Inflammatory macrophage treated with lipopolysaccharide for 1 hour (primary cell): ENCODE results near the gene RABGAP1.
A peak's percentile ranks its signal among the peaks of the same experiment; 100 is the strongest.

ENCODE experiments used
- DNase-seq, 2 donors: peaks; one replicate each; pipeline ENCODE4 v3.0.0-alpha.2; 2020 to 2022

Gene RABGAP1

GRCh38 chr9:123049589-123050222 lies 108.9 kb downstream of the RABGAP1 start:
- no peak for DNase-seq

GRCh38 chr9:123053046-123053445 lies 112.2 kb downstream of the RABGAP1 start:
- DNase-seq, result no peak

GRCh38 chr9:123053711-123054110 lies 112.9 kb downstream of the RABGAP1 start:
- DNase-seq, result no peak

DNA sequence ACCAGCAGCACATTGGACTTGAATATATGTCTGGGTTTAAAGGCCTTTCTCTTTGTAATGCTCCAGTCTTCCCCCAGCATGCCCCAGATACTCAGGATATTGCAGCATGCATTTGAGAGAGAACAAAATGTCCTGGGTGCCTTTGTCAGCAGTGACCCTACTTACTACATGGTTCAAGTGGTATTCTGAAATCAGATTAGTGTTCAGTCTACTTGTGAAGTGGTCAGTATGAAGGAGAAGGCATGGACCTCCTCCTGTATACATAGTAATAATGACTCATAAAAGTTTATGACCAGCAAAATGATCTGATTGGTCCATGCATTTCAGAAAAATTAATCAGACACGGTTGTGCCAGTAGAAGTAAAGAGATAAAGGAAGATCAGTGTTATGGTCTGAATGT lies 118.0 kb downstream of the RABGAP1 start:
- no peak for DNase-seq

- no peak for DNase-seq
These were observed 118.8 kb downstream of the RABGAP1 start for GRCh38 chr9:123059472-123060220.

DNA sequence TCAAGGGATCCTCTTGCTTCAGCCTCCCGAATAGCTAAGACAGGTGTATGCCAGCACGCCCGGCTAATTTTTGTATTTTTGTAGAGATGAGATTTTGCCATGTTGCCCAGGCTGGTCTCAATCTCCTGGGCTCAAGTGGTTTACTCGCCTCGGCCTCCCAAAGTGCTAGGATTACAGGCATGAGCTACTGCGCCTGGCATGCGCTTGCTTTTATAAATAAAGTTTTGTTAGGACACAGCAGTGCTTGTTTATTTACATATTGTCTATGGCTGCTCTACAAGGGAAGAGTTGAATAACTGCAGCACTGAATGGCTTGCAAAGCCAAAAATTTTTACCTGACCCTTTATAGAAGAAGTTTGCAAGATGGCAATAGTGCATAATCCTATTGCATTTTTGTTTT lies 120.4 kb downstream of the RABGAP1 start:
- DNase-seq, result no peak

- no peak for DNase-seq
These were observed 121.7 kb downstream of the RABGAP1 start for GRCh38 chr9:123062351-123063176.

- no peak for DNase-seq
These were observed 122.4 kb downstream of the RABGAP1 start for GRCh38 chr9:123063177-123063598.

GRCh38 chr9:123063896-123064295 lies 123.1 kb downstream of the RABGAP1 start:
- no peak for DNase-seq

- no peak for DNase-seq
These were observed 123.9 kb downstream of the RABGAP1 start for GRCh38 chr9:123064716-123065115.

- no peak for DNase-seq
These were observed 124.4 kb downstream of the RABGAP1 start for GRCh38 chr9:123065196-123065595.

DNA sequence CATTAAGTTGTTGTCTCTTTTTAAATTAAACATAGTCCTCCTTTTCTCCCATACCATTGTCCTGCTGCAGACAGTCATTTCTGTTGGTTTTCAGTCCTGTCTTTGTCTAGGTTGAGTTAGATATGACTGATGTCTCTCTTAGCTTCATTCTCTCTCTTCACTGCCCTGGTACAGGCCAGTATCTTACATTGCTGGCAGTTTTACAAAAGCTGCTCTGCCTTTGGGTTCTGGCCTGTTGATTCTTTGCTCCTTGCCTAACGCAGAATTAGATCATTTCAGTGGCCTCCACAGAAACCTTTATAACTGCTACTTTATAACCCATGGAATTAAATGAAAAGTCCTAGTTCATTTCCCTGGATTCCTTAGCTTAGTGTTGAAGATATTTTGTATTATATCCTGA lies 126.3 kb downstream of the RABGAP1 start:
- no peak for DNase-seq

GRCh38 chr9:123069010-123069481 lies 128.2 kb downstream of the RABGAP1 start:
- no peak for DNase-seq

- DNase-seq, result no peak
These were observed 129.4 kb downstream of the RABGAP1 start for GRCh38 chr9:123070198-123070597.

DNA sequence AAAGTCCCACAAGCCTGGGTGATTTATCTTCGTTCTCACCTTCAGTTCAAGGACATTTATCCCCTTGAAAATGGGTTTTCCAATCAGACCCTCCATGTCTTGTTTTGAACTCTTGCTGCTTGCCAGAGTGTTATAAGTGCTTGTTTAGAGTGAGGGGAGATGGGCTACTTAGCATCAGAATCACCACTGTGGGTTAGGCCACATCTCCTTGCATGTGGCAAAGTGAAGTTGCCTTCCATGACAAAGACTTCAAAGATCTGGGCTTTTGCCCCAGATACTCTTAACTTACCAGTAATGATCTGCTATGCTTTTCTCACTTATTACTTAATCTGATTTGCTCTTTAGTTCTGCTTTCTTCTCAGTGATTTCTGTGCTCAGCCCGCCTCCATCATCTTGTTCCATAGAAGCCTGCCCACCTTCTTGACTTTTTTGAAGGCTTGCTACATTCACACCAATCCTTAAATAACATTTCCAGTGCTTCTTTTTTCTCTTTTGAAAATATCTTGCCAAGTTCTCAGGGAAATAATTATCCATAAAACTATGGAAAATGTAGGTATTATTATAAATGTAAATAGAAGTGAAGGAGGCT lies 131.7 kb downstream of the RABGAP1 start:
- no peak for DNase-seq

DNA sequence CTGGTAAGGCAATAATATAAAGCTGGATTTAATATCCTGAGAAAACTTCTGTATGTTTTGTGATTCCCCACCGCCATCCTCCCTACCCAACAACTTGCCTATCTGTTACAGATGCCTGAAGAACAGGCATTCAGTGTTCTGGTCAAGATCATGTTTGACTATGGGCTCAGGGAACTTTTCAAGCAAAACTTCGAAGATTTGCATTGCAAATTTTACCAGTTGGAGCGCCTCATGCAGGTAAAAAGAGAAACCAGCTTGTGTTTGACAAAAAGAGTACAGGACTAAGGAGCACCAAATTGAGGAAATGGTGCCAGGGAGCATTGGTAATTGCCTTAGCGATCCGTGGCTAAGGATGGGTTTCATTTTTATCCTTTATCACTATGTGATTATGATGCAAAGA lies 132.6 kb downstream of the RABGAP1 start:
- DNase-seq, result no peak

DNA sequence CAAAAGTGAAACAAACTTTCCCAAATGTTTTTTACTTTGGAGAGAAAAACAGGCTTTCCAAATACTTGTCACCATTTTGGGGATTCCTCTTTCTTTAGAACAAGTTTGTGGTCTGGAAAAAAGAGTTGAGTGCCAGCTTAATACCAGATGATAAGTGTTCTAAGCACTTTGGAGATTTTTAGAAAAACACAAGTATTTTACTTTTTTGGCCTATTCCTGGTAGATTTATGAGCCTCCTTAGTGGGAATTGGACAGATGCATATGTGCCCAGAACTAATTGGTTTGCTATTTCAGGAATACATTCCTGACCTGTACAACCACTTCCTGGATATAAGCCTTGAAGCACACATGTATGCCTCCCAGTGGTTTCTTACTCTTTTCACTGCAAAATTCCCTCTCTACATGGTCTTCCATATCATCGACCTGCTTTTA lies 133.2 kb downstream of the RABGAP1 start:
- no peak for DNase-seq

- DNase-seq, result no peak
These were observed 133.8 kb downstream of the RABGAP1 start for GRCh38 chr9:123074628-123075027.

DNA sequence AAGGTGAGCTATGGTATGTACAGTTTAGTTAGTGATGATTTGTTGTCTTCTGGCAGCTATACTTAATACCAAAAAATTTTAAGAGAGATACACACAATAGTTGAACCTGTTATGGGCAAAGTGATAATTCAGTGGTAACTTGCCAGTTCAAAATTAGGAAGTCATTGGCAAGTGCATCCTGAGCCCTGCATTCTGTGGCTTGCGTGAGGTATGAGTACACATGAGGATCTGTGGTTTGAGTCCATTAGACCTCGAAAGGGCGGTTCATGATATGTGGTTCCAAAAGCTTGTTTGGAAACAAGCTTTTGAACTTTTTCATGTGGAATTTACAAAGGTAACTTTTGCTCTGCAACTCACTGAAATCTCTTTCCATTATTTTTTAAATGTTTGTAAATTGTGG lies 139.6 kb downstream of the RABGAP1 start:
- no peak for DNase-seq

DNA sequence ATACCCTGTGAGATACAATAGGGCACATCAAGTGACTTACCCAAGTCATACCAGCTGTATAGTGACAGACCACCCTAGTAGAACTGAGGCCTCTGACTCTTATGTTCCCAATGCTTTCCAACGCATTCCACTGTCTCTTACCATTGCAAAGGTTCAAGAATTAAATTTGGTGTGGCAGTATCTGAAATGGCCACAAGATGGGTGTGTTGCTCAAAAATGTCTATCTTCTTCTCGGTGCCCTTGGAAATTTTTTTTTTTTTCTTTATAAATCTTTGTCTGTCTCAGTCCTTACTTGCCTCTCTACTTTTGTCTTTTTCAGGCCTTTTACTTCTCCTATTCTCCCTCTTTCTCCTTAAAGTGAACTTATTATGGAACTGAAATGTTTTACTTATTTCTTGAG lies 141.0 kb downstream of the RABGAP1 start:
- peak in 1 of 2 donors; percentile 27 for DNase-seq

- no peak for DNase-seq
These were observed 142.9 kb downstream of the RABGAP1 start for GRCh38 chr9:123083680-123084079.

DNA sequence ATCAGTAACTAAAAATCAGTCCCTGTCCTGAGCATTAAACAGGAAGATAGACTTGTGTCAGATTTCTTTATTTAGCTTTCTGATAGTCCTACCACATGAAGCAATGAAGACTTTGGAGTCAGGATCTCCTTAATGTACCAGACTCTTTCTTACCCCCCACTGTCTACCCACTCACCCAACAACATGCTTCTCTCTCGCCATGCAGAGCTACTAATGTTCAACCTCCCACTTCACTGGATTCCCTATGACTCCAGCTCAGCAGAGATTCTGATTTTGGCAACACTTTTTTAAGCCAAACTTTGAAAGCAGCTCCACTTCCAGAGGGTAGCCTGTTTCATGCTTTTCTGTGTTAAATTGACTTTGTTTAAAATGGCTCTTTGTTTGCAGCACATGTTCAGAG lies 143.4 kb downstream of the RABGAP1 start:
- no peak for DNase-seq

DNA sequence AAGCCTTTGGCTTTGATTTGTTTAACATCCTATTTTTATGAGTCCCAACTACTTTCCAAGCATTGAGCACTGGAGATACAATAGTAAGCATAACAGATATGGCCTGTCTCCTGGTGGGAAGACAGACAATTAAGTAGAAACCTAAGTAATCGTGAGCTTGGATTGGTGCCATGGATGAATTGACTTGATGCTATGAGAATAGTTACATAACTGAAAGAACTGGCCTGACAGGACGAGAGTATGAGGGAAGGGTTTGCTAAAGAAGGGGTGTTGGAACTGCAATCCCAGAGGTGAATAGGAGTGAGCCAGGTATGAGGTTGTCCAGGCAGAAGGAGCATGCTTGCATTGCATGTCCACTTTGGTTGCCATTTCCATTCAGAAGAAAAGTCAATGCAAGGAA lies 145.1 kb downstream of the RABGAP1 start:
- DNase-seq, result no peak
